Right lobe of liver (tissue), 6 donors: ENCODE results near the gene USP7. TPM values are rescaled to one million over a fixed set of nuclear protein-coding genes. Genes with fewer than 3 reads are reported as not detected.

Experiments
- ATAC-seq, 4 donors: fragments of 200-7000 bp; cut with Tn5 transposase; one replicate each; pipeline ENCODE4 v1.9.1; 2020; ENCODE audit warnings: mild to moderate bottlenecking in 4 of 4, moderate library complexity in 4 of 4
- DNase-seq, 3 donors: peaks; one replicate each; pipeline ENCODE4 v3.0.0-alpha.2; 2020
- H3K27ac ChIP-seq, 3 donors: fragments of 200-600 bp; one replicate each; pipeline ENCODE4 v1.8.0; 2022
- H3K27me3 ChIP-seq, 2 donors: fragments of 200-600 bp; one replicate each; pipeline ENCODE4 v1.8.0; 2022
- H3K36me3 ChIP-seq, 4 donors: fragments of 200-600 bp; sonication (generic) in 1 of 4; one replicate each; pipeline versions ENCODE4 v1.5.1 to v1.8.0; 2017 to 2022; ENCODE audit warnings: control low read depth in 1 of 4
- H3K4me1 ChIP-seq, 4 donors: fragments of 200-600 bp; sonication (generic) in 1 of 4; one replicate each; pipeline versions ENCODE4 v1.5.1 to v1.8.0; 2017 to 2022; ENCODE audit warnings: control low read depth in 1 of 4
- H3K4me3 ChIP-seq, 3 donors: fragments of 200-600 bp; one replicate each; pipeline ENCODE4 v1.8.0; 2022
- H3K9me3 ChIP-seq, 4 donors: fragments of 200-600 bp; sonication (generic) in 1 of 4; one replicate each; pipeline versions ENCODE4 v1.5.1 to v1.8.0; 2017 to 2022; ENCODE audit warnings: control low read depth in 1 of 4
- CTCF ChIP-seq, 4 donors: fragments of 200-600 bp in 3 of 4; fragments of 450-650 bp in 1 of 4; IDR thresholded peaks; one replicate each; pipeline versions ENCODE4 v1.5.1 to v1.8.0; 2016 to 2022; ENCODE audit warnings: antibody characterized with exemption in 4 of 4, mild to moderate bottlenecking in 2 of 4
- POLR2A ChIP-seq: fragments of 450-650 bp; IDR thresholded peaks from one replicate; pipeline ENCODE4 v1.6.1; 2017; ENCODE audit warnings: antibody characterized with exemption, mild to moderate bottlenecking
- WGBS: methylation state at CpG from one replicate; pipeline ENCODE4 v1.1.6; 2018; ENCODE audit warnings: low coverage, low lambda C conversion rate; ENCODE audit not compliant: insufficient coverage; ENCODE audit errors: missing lambda C conversion rate; 5-methylcytosine and 5-hydroxymethylcytosine counted together
- intact Hi-C, 2 donors: fragments of 100-400 bp; cut with DNase I; formaldehyde crosslinking; loops; one replicate each; pipeline versions ENCODE4 v1.11.2 to v1.14.1; 2022
- total RNA-seq, 6 experiments: library from RNA; depleted of rRNA in 2 of 6; stranded (reverse); fragments of >200 nt in 2 of 6; fragmentation: NEBNext Ultra II Directional in 3 of 6; extraction: Animal tissue kit (Norgen Biotek cat#: 25700) in 3 of 6; gene quantifications; one replicate each; pipeline versions ENCODE4 v1.1.0 to v1.2.4, GENCODE V29; 2016 to 2023
- donor health status: DM: no; HTN: yes; CAD: no.
- donor health status: DM: no; HTN: no; CAD: no.
- donor health status: DM: no; HTN: no; CAD: no.
- donor health status: DM: no; HTN: yes; CAD: no.
- donor health status: DM: no; HTN: yes; CAD: no.

The USP7 gene
- total RNA-seq, 6 experiments from 2014 or later, result 46.8 to 55.8 (median 49.1) TPM

DNA sequence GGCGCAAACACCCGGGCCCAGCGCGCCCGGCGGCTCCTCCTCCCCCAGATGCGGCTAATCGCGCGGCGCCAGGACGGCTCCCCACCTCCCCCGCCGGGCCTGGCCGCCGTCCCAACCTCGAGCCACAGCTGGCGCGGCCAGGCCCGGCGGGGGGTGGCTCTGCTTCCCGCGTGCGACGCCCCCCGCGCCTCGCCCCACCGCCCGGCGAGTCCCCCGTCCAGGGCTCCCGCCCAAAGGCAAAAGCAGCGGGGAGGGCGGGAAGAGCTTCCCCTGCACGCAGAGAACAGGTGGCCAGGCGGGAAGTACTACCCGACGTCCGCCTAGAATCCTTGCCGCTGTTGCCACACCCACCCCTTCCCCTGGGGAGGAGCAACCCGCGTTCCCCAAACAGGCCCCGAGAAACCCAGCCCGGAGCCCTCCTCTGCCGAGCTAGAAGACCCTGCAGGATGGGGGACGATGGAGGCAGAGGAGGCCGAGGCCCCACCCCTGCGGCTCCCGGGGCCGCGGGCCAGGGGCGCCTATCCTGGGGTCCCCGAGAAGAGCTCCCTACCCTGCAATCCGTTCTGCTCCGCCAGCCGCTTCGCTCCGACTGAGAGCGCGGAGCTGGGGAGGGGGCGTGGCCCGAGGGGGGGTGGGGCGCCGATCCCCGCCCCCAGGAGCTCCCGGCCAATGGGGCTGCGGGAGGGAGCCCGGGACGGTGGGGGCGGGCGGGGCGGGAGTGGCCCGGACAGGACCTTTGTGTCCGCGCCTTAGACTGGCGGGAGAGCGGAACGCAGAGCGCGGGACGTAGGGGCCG lies 95.1 kb downstream of the USP7 start, which contains the start of gene CARHSP1:
CARHSP1 (minus strand) TSS at position 591 of the 796 bp plus-strand sequence. CDS start 9,678 bp downstream, outside the sequence.
- ATAC-seq, result peak; percentile 69 to 87 (median 74)
- peak; percentile 91 to 95 (median 91) for DNase-seq
- Histone ChIP-seq H3K4me3 (peak within 1 kb of the TSS; percentile 88 to 99 (median 92)), H3K27me3 (no peaks in the 10 kb centered on the region), H3K36me3 (no peaks in the 10 kb centered on the region), H3K27ac (peak within 1 kb of the TSS; percentile 78 to 89 (median 89)), H3K4me1 (peaks cover 0 to 47% (median 22%) of the 10 kb centered on the region in 4 donors), H3K9me3 (no peaks in the 10 kb centered on the region)
- WGBS, result 0% methylated on average over 2 of the region's 83 CpGs
- TF ChIP-seq CTCF (IDR thresholded peaks at IDR 0.05) (no peak), POLR2A (peak; percentile 61)
- intact Hi-C loops, result loop anchor here in 1 of 2 donors (10.0 kb wide), 1 partner anchor 64 kb away; no protein-coding TSS in a partner anchor

- peak overlapping the region; percentile 78 to 89 (median 89) for H3K27ac ChIP-seq
- no peaks in the 10 kb centered on the region for H3K27me3 ChIP-seq
- 0% methylated on average over 7 of the region's 16 CpGs for WGBS
These were observed 95.7 kb downstream of the USP7 start for GRCh38 chr16:8867932-8868415.

GRCh38 chr16:8867216-8867931 lies 96.3 kb downstream of the USP7 start:
- H3K36me3 ChIP-seq, result no peaks in the 10 kb centered on the region
- DNase-seq (peak; percentile 70 to 74 (median 74)), ATAC-seq (no peak)
- peak overlapping the region; percentile 78 to 89 (median 89) for H3K27ac ChIP-seq
- under 1% methylated on average over 25 of the region's 35 CpGs for WGBS
- H3K4me3 ChIP-seq, result peak overlapping the region; percentile 88 to 99 (median 92)
- intact Hi-C loops, result loop anchor here in 1 of 2 donors (10.0 kb wide), 1 partner anchor 63 kb away; no protein-coding TSS in a partner anchor
- H3K9me3 ChIP-seq, result no peaks in the 10 kb centered on the region
- no peaks in the 10 kb centered on the region for H3K27me3 ChIP-seq
- H3K4me1 ChIP-seq, result peaks cover 0 to 55% (median 27%) of the 10 kb centered on the region in 4 donors
- TF ChIP-seq CTCF (IDR thresholded peaks at IDR 0.05), result no peak
- no peak for TF ChIP-seq POLR2A

More at GRCh38 chr16:8867932-8868415, 95.7 kb downstream of the USP7 start:
- ATAC-seq (no peak), DNase-seq (no peak)
- Histone ChIP-seq H3K4me1 (peaks cover 0 to 52% (median 25%) of the 10 kb centered on the region in 4 donors), H3K9me3 (no peaks in the 10 kb centered on the region), H3K4me3 (peak overlapping the region; percentile 88 to 99 (median 92)), H3K36me3 (no peaks in the 10 kb centered on the region)
- no peak for TF ChIP-seq CTCF (IDR thresholded peaks at IDR 0.05)
- TF ChIP-seq POLR2A, result no peak
- intact Hi-C loops, result loop anchor here in 1 of 2 donors (10.0 kb wide), 1 partner anchor 63 kb away; no protein-coding TSS in a partner anchor

- no peaks in the 10 kb centered on the region for H3K27me3 ChIP-seq
- H3K4me3 ChIP-seq, result peak overlapping the region; percentile 88 to 99 (median 92)
- TF ChIP-seq POLR2A, result no peak
- no peak for TF ChIP-seq CTCF (IDR thresholded peaks at IDR 0.05)
- H3K9me3 ChIP-seq, result no peaks in the 10 kb centered on the region
- H3K27ac ChIP-seq, result peak overlapping the region; percentile 78 to 89 (median 89)
- H3K4me1 ChIP-seq, result peaks cover 0 to 56% (median 28%) of the 10 kb centered on the region in 4 donors
- WGBS, result 0% methylated on average over 1 of the region's 16 CpGs
- intact Hi-C loops, result loop anchor here in 1 of 2 donors (10.0 kb wide), 1 partner anchor 62 kb away; no protein-coding TSS in a partner anchor
- DNase-seq (peak in 1 of 3 donors; percentile 48), ATAC-seq (no peak)
- H3K36me3 ChIP-seq, result no peaks in the 10 kb centered on the region
These were observed 96.9 kb downstream of the USP7 start for GRCh38 chr16:8866884-8867215.
